HFFc6 (cell line): ENCODE results near the gene HHAT. TPM values are rescaled to one million over a fixed set of nuclear protein-coding genes. Genes with fewer than 3 reads are reported as not detected.
"Not testable (repeated sequence)": the region's sequence is repeated elsewhere in the genome, so short reads cannot be mapped to it uniquely, and the experiment has no call there.

ENCODE experiments used
- DNase-seq: peaks from one replicate; pipeline ENCODE4 v3.0.0-alpha.2; 2018
- H3K27ac Mint-ChIP-seq: 2 replicates; pipeline ENCODE4 v1.8.0; 2020; ENCODE audit warnings: mild to moderate bottlenecking, mixed read lengths
- H3K27me3 Mint-ChIP-seq: 2 replicates; pipeline ENCODE4 v1.8.0; 2021; ENCODE audit warnings: mild to moderate bottlenecking, moderate library complexity, mixed read lengths; ENCODE audit not compliant: insufficient read depth
- H3K36me3 Mint-ChIP-seq: 2 replicates; pipeline ENCODE4 v1.8.0; 2021; ENCODE audit warnings: low read depth, mixed read lengths
- H3K4me1 Mint-ChIP-seq: 2 replicates; pipeline ENCODE4 v1.8.0; 2020; ENCODE audit warnings: low read depth, mixed read lengths
- H3K4me3 Mint-ChIP-seq: 2 replicates; pipeline ENCODE4 v1.8.0; 2020; ENCODE audit warnings: mild to moderate bottlenecking, moderate library complexity, mixed read lengths
- H3K9me3 Mint-ChIP-seq: 2 replicates; pipeline ENCODE4 v1.8.0; 2020; ENCODE audit warnings: mild to moderate bottlenecking, mixed read lengths
- total RNA-seq, 6 experiments: library from RNA; stranded (reverse); fragmentation: NEBNext Ultra II Directional; extraction: Animal tissue kit (Norgen Biotek cat#: 25700); gene quantifications; 2 replicates in 1 of 6; 3 replicates in 5 of 6; pipeline ENCODE4 v1.2.3, GENCODE V29; 2021
- TF ChIP-seq, protein P1 (sequence below): fragments of 200-600 bp; sonication (generic); IDR thresholded peaks from 2 replicates; pipeline ENCODE4 v1.5.0; 2021; ENCODE audit warnings: antibody characterized with exemption, mild to moderate bottlenecking

HHAT gene
- total RNA-seq, 6 experiments from 2014 or later, result 2.8 to 3.9 (median 3.2) TPM

DNA sequence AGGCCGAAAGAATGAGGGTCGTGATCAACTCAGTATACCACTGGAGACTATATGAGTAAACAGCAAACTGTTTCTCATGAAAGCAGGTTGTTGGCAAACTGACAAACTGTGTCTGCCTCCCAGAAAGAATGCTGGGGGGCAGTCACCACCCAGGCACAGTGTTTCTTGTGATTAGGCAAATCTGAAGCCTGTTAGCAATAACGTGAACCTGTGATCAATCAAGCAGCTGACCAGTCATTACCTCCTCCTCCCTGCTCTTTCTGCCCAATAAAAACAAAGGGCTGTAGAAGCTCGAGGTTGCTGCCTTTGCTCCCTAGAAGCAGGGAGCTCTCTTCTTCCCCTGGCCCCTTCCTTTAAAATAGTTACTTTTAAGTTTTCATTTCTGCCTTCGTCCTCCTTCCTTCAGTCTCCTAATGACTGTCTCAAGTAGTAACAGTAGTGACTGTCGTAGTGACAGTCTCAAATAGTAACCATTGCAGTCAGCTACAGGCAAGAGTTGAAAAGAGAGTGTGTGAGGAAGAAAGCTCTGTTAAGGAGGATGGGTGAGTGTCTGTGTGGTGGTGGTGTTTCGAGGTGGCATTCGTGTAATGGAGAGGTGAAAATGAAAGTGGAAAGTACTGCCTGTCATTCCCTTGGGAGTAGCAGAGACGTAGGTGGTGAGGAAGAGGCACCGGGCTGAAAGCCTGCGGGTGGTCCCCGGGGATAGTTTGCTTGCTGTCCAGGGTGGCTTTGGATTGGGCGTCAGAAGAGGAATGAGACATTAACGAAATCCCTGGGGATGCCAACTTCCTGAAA is 14.5 kb downstream of the HHAT start:
- Mint-ChIP-seq H3K27ac (no peak overlapping the region), H3K9me3 (no peaks in the 10 kb centered on the region), H3K4me3 (no peak overlapping the region), H3K36me3 (no peaks in the 10 kb centered on the region), H3K4me1 (peaks cover 11% of the 10 kb centered on the region), H3K27me3 (no peaks in the 10 kb centered on the region; the same call in 1 of the 2 replicates)
- TF ChIP-seq, protein P1, sequence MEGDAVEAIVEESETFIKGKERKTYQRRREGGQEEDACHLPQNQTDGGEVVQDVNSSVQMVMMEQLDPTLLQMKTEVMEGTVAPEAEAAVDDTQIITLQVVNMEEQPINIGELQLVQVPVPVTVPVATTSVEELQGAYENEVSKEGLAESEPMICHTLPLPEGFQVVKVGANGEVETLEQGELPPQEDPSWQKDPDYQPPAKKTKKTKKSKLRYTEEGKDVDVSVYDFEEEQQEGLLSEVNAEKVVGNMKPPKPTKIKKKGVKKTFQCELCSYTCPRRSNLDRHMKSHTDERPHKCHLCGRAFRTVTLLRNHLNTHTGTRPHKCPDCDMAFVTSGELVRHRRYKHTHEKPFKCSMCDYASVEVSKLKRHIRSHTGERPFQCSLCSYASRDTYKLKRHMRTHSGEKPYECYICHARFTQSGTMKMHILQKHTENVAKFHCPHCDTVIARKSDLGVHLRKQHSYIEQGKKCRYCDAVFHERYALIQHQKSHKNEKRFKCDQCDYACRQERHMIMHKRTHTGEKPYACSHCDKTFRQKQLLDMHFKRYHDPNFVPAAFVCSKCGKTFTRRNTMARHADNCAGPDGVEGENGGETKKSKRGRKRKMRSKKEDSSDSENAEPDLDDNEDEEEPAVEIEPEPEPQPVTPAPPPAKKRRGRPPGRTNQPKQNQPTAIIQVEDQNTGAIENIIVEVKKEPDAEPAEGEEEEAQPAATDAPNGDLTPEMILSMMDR, result no peak
- DNase-seq, result no peak

DNA sequence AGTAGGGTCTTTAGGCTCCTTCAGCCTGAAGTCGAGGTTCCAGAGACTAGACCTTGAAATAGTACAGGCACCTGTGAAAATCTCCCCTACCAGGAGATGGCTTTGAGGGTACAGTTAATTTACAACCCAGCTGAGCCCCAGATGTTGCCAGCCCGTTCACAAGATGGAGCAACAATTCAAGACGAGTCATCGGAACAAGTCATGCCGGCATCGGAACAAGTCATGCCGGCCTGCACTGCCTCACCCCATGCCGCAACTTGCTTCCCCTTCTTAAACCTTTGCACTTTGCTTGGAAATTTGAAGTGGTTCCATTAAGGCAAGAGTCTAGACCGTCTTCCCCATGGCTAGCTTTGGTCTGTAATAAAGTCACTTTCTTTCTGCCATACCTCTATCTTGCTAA is 16.0 kb downstream of the HHAT start:
- TF ChIP-seq, protein P1, result no peak
- Mint-ChIP-seq H3K4me3 (no peak overlapping the region), H3K4me1 (peaks cover 11% of the 10 kb centered on the region), H3K9me3 (no peaks in the 10 kb centered on the region), H3K27ac (no peak overlapping the region), H3K36me3 (no peaks in the 10 kb centered on the region), H3K27me3 (no peaks in the 10 kb centered on the region; the same call in 1 of the 2 replicates)
- no peak for DNase-seq

DNA sequence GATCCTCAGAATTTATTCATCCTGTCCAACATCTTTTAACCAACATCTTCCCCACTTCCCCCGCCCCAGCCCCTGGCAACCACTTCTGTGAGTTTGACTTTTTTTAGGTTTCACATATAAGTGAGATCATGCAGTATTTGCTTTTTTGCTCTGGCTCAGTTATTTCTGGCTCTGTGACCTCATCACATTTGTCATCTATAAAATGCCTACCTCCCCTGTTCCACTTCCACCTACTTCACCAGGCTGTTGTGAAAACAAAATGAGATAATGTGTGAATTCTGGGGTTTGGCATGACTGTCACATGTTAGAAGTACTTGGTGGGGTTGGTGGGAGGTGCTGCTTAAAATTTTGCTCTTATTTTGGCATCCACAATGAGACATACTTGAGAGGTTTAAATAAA is 18.4 kb downstream of the HHAT start:
- Mint-ChIP-seq H3K36me3 (peaks cover 6% of the 10 kb centered on the region; the same call in 1 of the 2 replicates), H3K4me3 (no peak overlapping the region), H3K4me1 (peaks cover 11% of the 10 kb centered on the region), H3K27me3 (peaks cover under 1% of the 10 kb centered on the region; the same call in 1 of the 2 replicates), H3K9me3 (no peaks in the 10 kb centered on the region), H3K27ac (no peak overlapping the region)
- peak; percentile 24 for DNase-seq
- TF ChIP-seq, protein P1, result no peak

DNA sequence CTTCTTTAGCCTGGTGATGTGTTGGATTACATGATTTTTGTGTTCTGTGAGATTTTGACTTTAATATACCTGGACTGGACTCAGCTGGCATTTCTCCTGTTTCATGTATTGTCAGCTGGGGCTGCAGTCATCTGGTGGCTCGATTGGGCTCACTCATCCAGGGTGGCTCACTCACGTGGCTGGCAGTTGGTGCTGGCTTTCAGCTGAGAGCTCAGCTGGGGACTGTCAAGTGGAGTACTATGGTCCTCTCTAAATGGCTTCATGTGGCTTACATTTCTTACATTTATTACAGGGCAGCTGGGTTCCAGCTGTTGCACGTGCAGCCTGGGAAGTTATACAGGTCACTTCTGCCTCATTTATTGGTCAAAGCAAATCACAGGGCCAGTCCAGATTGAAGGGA is 22.8 kb downstream of the HHAT start:
- H3K9me3 Mint-ChIP-seq, result no peaks in the 10 kb centered on the region
- no peak overlapping the region for H3K4me3 Mint-ChIP-seq
- H3K4me1 Mint-ChIP-seq, result peaks cover 10% of the 10 kb centered on the region
- TF ChIP-seq, protein P1, result no peak
- no peak for DNase-seq
- H3K36me3 Mint-ChIP-seq, result peaks cover 6% of the 10 kb centered on the region; the same call in 1 of the 2 replicates
- H3K27me3 Mint-ChIP-seq, result peaks cover 2% of the 10 kb centered on the region; the same call in 1 of the 2 replicates
- H3K27ac Mint-ChIP-seq, result no peak overlapping the region

DNA sequence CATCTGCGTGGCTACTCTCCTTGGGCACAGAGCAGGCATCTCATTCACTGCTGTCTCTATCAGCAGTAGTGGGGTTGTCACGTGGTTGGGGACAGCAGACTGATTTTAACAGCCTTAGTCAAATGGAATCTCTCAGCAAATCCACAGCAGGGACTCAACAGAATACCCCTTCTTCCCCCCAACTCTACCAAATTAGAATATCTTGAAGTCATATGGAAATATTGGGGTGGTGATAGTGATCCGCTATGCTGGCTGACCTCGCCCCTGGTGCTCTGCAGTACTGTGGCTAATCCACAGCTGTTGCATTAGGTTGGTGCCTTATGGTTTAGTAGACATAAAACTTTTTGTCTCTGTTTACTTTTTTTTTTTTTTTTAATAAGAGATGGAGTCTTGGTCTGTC is 23.9 kb downstream of the HHAT start:
- H3K4me1 Mint-ChIP-seq, result no peaks in the 10 kb centered on the region
- TF ChIP-seq, protein P1, result no peak
- peaks cover 6% of the 10 kb centered on the region; the same call in 1 of the 2 replicates for H3K36me3 Mint-ChIP-seq
- H3K9me3 Mint-ChIP-seq, result no peaks in the 10 kb centered on the region
- H3K27me3 Mint-ChIP-seq, result peaks cover 2% of the 10 kb centered on the region; the same call in 1 of the 2 replicates
- H3K27ac Mint-ChIP-seq, result no peak overlapping the region
- no peak overlapping the region for H3K4me3 Mint-ChIP-seq
- no peak for DNase-seq

DNA sequence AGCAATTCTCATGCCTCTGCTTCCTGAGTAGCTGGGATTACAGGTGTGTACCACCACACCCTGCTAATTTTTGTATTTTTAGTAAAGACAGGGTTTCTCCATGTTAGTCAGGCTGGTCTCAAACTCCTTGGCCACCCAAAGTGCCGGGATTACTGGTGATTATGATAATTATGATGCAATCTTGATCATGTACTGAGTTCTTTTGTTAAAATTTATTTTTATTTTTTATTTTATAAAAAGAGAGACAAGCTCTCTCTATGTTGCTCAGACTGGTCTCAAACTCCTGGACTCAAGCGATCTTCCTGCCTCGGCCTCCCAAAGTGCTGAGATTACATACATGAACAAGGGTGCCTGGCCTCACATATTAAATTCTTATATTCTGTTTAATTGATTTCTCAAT is 25.6 kb downstream of the HHAT start:
- H3K4me3 Mint-ChIP-seq, H3K27ac Mint-ChIP-seq, H3K4me1 Mint-ChIP-seq, DNase-seq, H3K36me3 Mint-ChIP-seq, H3K9me3 Mint-ChIP-seq, H3K27me3 Mint-ChIP-seq: not testable (repeated sequence)
